Measurements from ENCODE around the gene SULT1A1. TPM values are rescaled to one million over a fixed set of nuclear protein-coding genes. Genes with fewer than 3 reads are reported as not detected.

SULT1A1 gene
- total and polyA plus RNA-seq, 10 donors, result 35.2 to 184 (median 53.6) TPM

GRCh38 chr16:28573738-28574718 lies 35.8 kb downstream of the SULT1A1 start:
- H3K9me3 ChIP-seq, result no peaks in the 10 kb centered on the region

GRCh38 chr16:28572696-28573510 lies 36.9 kb downstream of the SULT1A1 start:
- WGBS, 5 donors, result 55 to 75% (median 65%) methylated on average over 15 of the region's 15 CpGs
- no peak for DNase-seq
- H3K4me3 ChIP-seq, result no peak overlapping the region
- TF ChIP-seq POLR2A (IDR thresholded peaks at IDR 0.05), result no peak
- no peak for TF ChIP-seq CTCF (IDR thresholded peaks at IDR 0.05 in 8 of 11, conservative IDR thresholded peaks at IDR 0.05 in 3 of 11)
- TF ChIP-seq POLR2AphosphoS5 (IDR thresholded peaks at IDR 0.05), result no peak
- H3K27me3 ChIP-seq (replicated peaks in 1 of 7), result no peaks in the 10 kb centered on the region
- H3K36me3 ChIP-seq, result peaks cover 0 to 20% (median 0%) of the 10 kb centered on the region in 6 donors
- H3K27ac ChIP-seq, result peak overlapping the region in 6 of 8 donors; percentile 15 to 52 (median 36)
- intact Hi-C loops (cut with DNase I; ENCODE audit: low total_unique reads), result no loop called here
- peaks cover 0 to under 1% (median 0%) of the 10 kb centered on the region in 8 donors for H3K9me3 ChIP-seq
- H3K4me1 ChIP-seq, result peaks cover 0 to 31% (median 19%) of the 10 kb centered on the region in 6 donors

More at GRCh38 chr16:28573738-28574718, 35.8 kb downstream of the SULT1A1 start:
- Histone ChIP-seq H3K4me3 (no peak overlapping the region), H3K4me1 (peaks cover 0 to 31% (median 19%) of the 10 kb centered on the region in 6 donors), H3K27ac (peak overlapping the region in 4 of 8 donors; percentile 29 to 52 (median 46)), H3K27me3 (replicated peaks in 1 of 7) (no peaks in the 10 kb centered on the region), H3K36me3 (peaks cover 0 to 20% (median 0%) of the 10 kb centered on the region in 6 donors)
- TF ChIP-seq CTCF (IDR thresholded peaks at IDR 0.05 in 8 of 11, conservative IDR thresholded peaks at IDR 0.05 in 3 of 11) (no peak), POLR2A (IDR thresholded peaks at IDR 0.05) (no peak), POLR2AphosphoS5 (IDR thresholded peaks at IDR 0.05) (no peak)
- WGBS, 5 donors, result 69 to 77% (median 73%) methylated on average over 17 of the region's 17 CpGs
- intact Hi-C loops (cut with DNase I; ENCODE audit: low total_unique reads), result no loop called here
- no peak for DNase-seq

GRCh38 chr16:28569968-28570752 lies 39.7 kb downstream of the SULT1A1 start:
- DNase-seq, result no peak
- intact Hi-C loops (cut with DNase I; ENCODE audit: low total_unique reads), result no loop called here
- WGBS, 5 donors, result 94 to 99% (median 97%) methylated on average over 4 of the region's 4 CpGs
- H3K4me3 ChIP-seq, result no peak overlapping the region
- H3K27me3 ChIP-seq (replicated peaks in 1 of 7), result no peaks in the 10 kb centered on the region
- peaks cover 0 to 19% (median 17%) of the 10 kb centered on the region in 8 donors for H3K9me3 ChIP-seq
- peaks cover 0 to 35% (median under 1%) of the 10 kb centered on the region in 6 donors for H3K36me3 ChIP-seq
- H3K4me1 ChIP-seq, result peaks cover 0 to 31% (median 19%) of the 10 kb centered on the region in 6 donors
- no peak for TF ChIP-seq POLR2AphosphoS5 (IDR thresholded peaks at IDR 0.05)
- no peak for TF ChIP-seq CTCF (IDR thresholded peaks at IDR 0.05 in 8 of 11, conservative IDR thresholded peaks at IDR 0.05 in 3 of 11)
- TF ChIP-seq POLR2A (IDR thresholded peaks at IDR 0.05), result no peak
- H3K27ac ChIP-seq, result no peak overlapping the region
